Stomach (tissue), 9 donors: ENCODE measurements around the gene PSMB5. TPM values are rescaled to one million over a fixed set of nuclear protein-coding genes. Genes with fewer than 3 reads are reported as not detected.

Source experiments
- DNase-seq, 2 donors: peaks; one replicate each; pipeline versions ENCODE4 v3.0.0 to v3.0.0-alpha.2; 2013 to 2019
- H3K27ac ChIP-seq, 5 donors: fragments of 200-600 bp in 4 of 5; sonication (generic) in 4 of 5; one replicate each; pipeline ENCODE4 v1.5.1; 2013 to 2019; ENCODE audit warnings: mild to moderate bottlenecking in 1 of 5, moderate library complexity in 1 of 5
- H3K27me3 ChIP-seq, 3 donors: fragments of 200-600 bp; sonication (generic); one replicate each; pipeline ENCODE4 v1.5.1; 2017 to 2019; ENCODE audit warnings: mixed run types in 1 of 3
- H3K36me3 ChIP-seq, 4 donors: fragments of 200-600 bp; sonication (generic); 1 replicate in 3 of 4; 2 replicates in 1 of 4; pipeline ENCODE4 v1.5.1; 2016 to 2019
- H3K4me1 ChIP-seq, 4 donors: fragments of 200-600 bp; sonication (generic); one replicate each; pipeline ENCODE4 v1.5.1; 2016 to 2019
- H3K4me3 ChIP-seq, 4 donors: fragments of 200-600 bp; sonication (generic) in 3 of 4; one replicate each; pipeline ENCODE4 v1.5.1; 2016 to 2019; ENCODE audit warnings: mild to moderate bottlenecking in 1 of 4
- H3K9me3 ChIP-seq, 4 donors: fragments of 200-600 bp; sonication (generic); one replicate each; pipeline ENCODE4 v1.5.1; 2016 to 2019
- EP300 ChIP-seq: sonication (generic); formaldehyde crosslinking; IDR thresholded peaks from one replicate; pipeline ENCODE4 v1.6.1; 2017; ENCODE audit warnings: antibody characterized with exemption
- POLR2A ChIP-seq, 4 donors: fragments of 450-650 bp; IDR thresholded peaks; one replicate each; pipeline ENCODE4 v1.6.1; 2016; ENCODE audit warnings: antibody characterized with exemption in 4 of 4, control low read depth in 2 of 4, mild to moderate bottlenecking in 1 of 4, moderate library complexity in 1 of 4
- POLR2AphosphoS5 ChIP-seq, 3 donors: sonication (generic); formaldehyde crosslinking; IDR thresholded peaks; one replicate each; pipeline ENCODE4 v1.6.1; 2016; ENCODE audit warnings: antibody characterized with exemption in 3 of 3
- WGBS, 5 donors: extraction: QIAGEN DNeasy Blood & Tissue Kit in 3 of 5; methylation state at CpG; one replicate each; pipeline versions ENCODE4 v1.1.5 to v1.1.7; 2013 to 2018; 5-methylcytosine and 5-hydroxymethylcytosine counted together
- intact Hi-C: fragments of 100-400 bp; cut with DNase I; formaldehyde crosslinking; loops from one replicate; pipeline ENCODE4 v1.15.1; 2023; ENCODE audit warnings: low total_unique reads
- polyA plus RNA-seq, 3 donors: library from polyadenylated mRNA; stranded (reverse); fragments of 200-250 nt; gene quantifications; one replicate each; pipeline ENCODE4 v1.2.3, GENCODE V29; 2013
- total RNA-seq, 5 donors: library from RNA; depleted of rRNA; stranded (reverse); fragments of >200 nt; gene quantifications; one replicate each; pipeline versions ENCODE4 v1.1.0 to v1.2.3, GENCODE V29; 2014 to 2016
- TF ChIP-seq, protein P1 (sequence below), 7 experiments: fragments of 450-650 bp in 4 of 7; fragments of 200-600 bp in 3 of 7; sonication (generic) in 3 of 7; IDR thresholded peaks; one replicate each; pipeline ENCODE4 v1.5.1; 2016 to 2019; ENCODE audit warnings: antibody characterized with exemption in 7 of 7, control low read depth in 2 of 7, mild to moderate bottlenecking in 1 of 7
- donor health status: healthy with polysubstance abuse.
- donor health status: Bipolar disorder and iron deficiency.
- donor health status: healthy.

The PSMB5 gene
- total and polyA plus RNA-seq, 8 donors, result 34.4 to 147 (median 92.6) TPM

DNA sequence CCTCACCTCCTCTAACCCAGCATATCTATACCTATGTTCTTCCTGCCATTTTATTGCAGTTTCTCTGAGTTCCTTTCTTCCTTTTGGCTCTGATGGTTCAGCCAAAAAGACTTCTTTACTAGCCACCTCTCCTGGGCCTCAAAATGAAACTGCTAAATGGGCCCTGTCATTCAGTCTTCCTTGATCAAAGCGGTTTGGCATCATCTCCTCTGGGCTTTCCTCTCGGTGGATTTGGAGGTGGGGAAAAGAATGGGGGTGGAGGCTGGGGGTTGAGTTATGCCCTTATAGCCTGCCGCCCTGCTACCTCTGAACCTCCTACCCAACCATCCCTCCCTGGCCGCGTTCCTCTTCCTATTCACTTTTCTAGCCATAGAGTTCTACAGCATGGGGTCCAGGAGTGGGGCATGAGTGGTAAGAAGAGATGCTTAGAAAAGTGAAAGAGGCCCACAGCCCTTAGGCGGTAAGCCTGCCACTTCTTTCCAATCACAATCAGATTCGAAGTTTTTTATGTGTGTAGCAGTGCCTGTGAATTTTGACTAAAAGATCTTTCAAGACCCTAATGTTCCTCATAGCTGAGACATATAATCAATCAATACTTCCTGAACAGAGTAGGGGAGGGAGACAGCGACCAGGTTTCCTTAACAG, 54.8 kb downstream of the PSMB5 start:
- Histone ChIP-seq H3K27ac (peak overlapping the region in 4 of 5 donors; percentile 78 to 88 (median 80)), H3K36me3 (peaks cover 0 to 3% (median 0%) of the 10 kb centered on the region in 4 donors), H3K4me1 (peaks cover 42 to 79% (median 73%) of the 10 kb centered on the region in 4 donors), H3K9me3 (no peaks in the 10 kb centered on the region), H3K27me3 (peaks cover 0 to 25% (median 14%) of the 10 kb centered on the region in 3 donors), H3K4me3 (peak overlapping the region; percentile 70 to 78 (median 72))
- 60 to 75% (median 68%) methylated on average over 8 of the region's 8 CpGs for WGBS, 5 donors
- peak in 1 of 2 donors; percentile 16 for DNase-seq
- TF ChIP-seq, protein P1, sequence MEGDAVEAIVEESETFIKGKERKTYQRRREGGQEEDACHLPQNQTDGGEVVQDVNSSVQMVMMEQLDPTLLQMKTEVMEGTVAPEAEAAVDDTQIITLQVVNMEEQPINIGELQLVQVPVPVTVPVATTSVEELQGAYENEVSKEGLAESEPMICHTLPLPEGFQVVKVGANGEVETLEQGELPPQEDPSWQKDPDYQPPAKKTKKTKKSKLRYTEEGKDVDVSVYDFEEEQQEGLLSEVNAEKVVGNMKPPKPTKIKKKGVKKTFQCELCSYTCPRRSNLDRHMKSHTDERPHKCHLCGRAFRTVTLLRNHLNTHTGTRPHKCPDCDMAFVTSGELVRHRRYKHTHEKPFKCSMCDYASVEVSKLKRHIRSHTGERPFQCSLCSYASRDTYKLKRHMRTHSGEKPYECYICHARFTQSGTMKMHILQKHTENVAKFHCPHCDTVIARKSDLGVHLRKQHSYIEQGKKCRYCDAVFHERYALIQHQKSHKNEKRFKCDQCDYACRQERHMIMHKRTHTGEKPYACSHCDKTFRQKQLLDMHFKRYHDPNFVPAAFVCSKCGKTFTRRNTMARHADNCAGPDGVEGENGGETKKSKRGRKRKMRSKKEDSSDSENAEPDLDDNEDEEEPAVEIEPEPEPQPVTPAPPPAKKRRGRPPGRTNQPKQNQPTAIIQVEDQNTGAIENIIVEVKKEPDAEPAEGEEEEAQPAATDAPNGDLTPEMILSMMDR (IDR thresholded peaks at IDR 0.05), result no peak
- TF ChIP-seq EP300 (no peak), POLR2AphosphoS5 (IDR thresholded peaks at IDR 0.05) (no peak), POLR2A (IDR thresholded peaks at IDR 0.05) (no peak)
- intact Hi-C loops, result no loop called here

DNA sequence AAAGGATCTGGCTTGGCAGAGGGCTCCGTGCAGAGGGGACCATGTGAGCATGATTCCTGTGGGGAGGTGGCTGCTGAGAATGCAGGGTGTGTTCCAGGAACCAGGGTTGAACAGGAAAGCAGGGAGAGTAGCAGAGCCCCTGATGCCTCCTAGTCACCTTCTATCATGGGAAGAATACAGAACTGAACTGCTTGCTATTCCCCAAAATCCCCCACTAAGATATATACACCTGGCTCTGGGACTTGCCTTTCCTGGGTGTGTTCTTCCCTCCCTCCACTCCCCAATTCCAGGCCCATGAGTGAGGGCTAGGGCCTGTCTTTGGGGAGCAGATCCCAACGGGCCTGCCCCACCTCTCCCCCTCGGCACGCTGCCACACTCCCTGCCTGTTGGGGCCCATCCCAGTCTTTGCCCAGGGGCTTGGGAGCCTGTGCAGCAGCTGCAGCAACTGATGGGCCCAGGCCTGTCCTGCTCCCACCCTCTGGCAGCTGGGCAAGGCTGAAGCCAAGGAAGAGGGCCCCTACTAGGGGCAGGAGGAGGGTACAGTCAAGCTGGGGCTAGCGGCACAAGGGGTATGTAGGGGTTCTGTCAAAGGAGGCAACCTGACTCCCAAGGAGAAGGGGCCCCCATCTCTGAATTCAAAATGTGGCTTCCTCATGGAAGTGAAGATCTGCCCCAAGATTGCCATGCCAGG, 55.6 kb downstream of the PSMB5 start:
- H3K4me3 ChIP-seq, result no peak overlapping the region
- peak in 1 of 2 donors; percentile 52 for DNase-seq

DNA sequence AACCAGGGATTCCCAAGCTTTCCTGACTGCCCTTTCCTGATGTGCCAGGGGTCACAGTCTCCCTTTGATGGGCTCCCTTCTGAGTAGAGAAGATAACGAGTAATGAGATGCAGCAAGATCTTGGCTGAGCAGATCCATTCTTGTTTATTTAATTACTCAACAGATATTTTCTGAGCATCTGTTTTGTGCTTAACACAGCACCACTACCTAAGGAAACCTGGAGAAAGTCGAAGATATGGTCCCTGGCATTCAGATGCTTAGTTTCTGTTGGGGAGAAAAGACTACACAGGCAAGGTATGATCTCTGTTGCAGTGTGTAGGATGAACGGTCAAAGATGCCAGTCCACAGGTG, 56.2 kb downstream of the PSMB5 start:
- Histone ChIP-seq H3K27me3 (peaks cover 0 to 25% (median 14%) of the 10 kb centered on the region in 3 donors), H3K36me3 (peaks cover 0 to 9% (median 4%) of the 10 kb centered on the region in 4 donors), H3K4me3 (no peak overlapping the region), H3K9me3 (no peaks in the 10 kb centered on the region), H3K4me1 (peaks cover 42 to 75% (median 70%) of the 10 kb centered on the region in 4 donors), H3K27ac (peak overlapping the region; percentile 5 to 88 (median 78))
- DNase-seq, result no peak
- WGBS, 5 donors, result 42 to 58% (median 50%) methylated on average over 3 of the region's 3 CpGs
- TF ChIP-seq POLR2AphosphoS5 (IDR thresholded peaks at IDR 0.05), result no peak
- TF ChIP-seq EP300, result no peak
- no peak for TF ChIP-seq POLR2A (IDR thresholded peaks at IDR 0.05)
- TF ChIP-seq, protein P1 (IDR thresholded peaks at IDR 0.05), result no peak
- intact Hi-C loops, result no loop called here

More for the DNA sequence above, 55.6 kb downstream of the PSMB5 start:
- Histone ChIP-seq H3K27ac (peak overlapping the region; percentile 2 to 88 (median 78)), H3K36me3 (peaks cover 0 to 9% (median 4%) of the 10 kb centered on the region in 4 donors), H3K9me3 (no peaks in the 10 kb centered on the region), H3K27me3 (peaks cover 0 to 25% (median 14%) of the 10 kb centered on the region in 3 donors), H3K4me1 (peaks cover 42 to 79% (median 73%) of the 10 kb centered on the region in 4 donors)
- TF ChIP-seq POLR2AphosphoS5 (IDR thresholded peaks at IDR 0.05), result no peak
- TF ChIP-seq, protein P1 (IDR thresholded peaks at IDR 0.05), result no peak
- no peak for TF ChIP-seq EP300
- no peak for TF ChIP-seq POLR2A (IDR thresholded peaks at IDR 0.05)
- WGBS, 5 donors, result 44 to 64% (median 57%) methylated on average over 3 to 5 of the region's 5 CpGs
- intact Hi-C loops, result no loop called here

DNA sequence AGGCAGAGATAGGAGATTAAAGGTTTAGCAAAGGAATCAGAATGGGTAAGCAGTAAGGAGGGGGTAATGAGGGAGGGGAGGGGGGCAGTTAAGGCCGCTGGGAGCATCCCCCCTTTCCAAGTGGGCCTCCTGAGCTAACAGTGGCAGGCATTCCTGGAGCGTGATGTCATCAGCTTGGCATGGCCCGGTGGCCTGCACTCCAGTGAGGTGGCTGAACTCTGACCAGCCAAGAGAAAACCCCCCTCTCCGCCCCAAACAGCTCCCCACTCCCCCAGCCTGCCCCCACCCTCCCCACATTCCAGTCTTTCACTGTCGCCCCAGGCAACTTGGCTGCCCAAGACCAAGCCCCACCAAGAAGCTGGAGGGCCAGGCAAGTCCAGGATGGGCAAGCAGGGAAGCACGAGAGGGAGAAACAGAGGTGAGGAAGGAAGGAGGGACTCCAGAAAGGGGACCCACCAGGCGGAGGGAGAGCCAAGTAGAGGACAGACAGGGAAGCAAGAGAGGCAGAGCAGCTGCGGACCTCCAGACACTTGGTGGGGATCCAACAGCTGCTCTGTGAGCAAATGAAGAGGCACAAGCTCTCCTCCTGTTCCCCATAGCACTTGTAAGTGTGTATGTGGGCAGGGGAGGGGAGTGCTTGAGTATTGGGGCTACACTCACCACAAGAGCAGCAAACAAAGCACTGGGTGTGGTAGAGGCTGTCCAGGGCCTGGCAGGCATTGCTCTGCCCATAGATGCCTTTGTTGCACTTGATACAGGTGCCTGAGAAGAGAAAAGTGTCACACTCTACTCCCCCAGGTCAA, 56.8 kb downstream of the PSMB5 start:
- DNase-seq, result peak; percentile 69 to 93
- 23 to 33% (median 31%) methylated on average over 8 of the region's 8 CpGs for WGBS, 5 donors
- Histone ChIP-seq H3K9me3 (no peaks in the 10 kb centered on the region), H3K4me3 (no peak overlapping the region), H3K27ac (peak overlapping the region; percentile 36 to 88 (median 78)), H3K4me1 (peaks cover 42 to 70% (median 64%) of the 10 kb centered on the region in 4 donors), H3K36me3 (peaks cover 0 to 15% (median 5%) of the 10 kb centered on the region in 4 donors), H3K27me3 (peaks cover 0 to 25% (median 14%) of the 10 kb centered on the region in 3 donors)
- TF ChIP-seq EP300, result no peak
- TF ChIP-seq, protein P1 (IDR thresholded peaks at IDR 0.05), result no peak
- no peak for TF ChIP-seq POLR2A (IDR thresholded peaks at IDR 0.05)
- no peak for TF ChIP-seq POLR2AphosphoS5 (IDR thresholded peaks at IDR 0.05)
- intact Hi-C loops, result no loop called here
